GM12892 (cell line): Measurements from ENCODE around the gene THADA.

Experiments used
- POLR2A ChIP-seq: IDR thresholded peaks from 2 replicates; pipeline ENCODE4 v1.6.1; 2011; ENCODE audit warnings: low read depth, low read length, control low read depth
- POLR2AphosphoS5 ChIP-seq: IDR thresholded peaks from 2 replicates; pipeline ENCODE4 v1.6.1; 2011; ENCODE audit warnings: low read depth, low read length, control low read depth
- TAF1 ChIP-seq: IDR thresholded peaks from 2 replicates; pipeline ENCODE4 v1.6.1; 2011; ENCODE audit warnings: low read depth, mild to moderate bottlenecking, control low read depth, low read length, borderline replicate concordance

DNA sequence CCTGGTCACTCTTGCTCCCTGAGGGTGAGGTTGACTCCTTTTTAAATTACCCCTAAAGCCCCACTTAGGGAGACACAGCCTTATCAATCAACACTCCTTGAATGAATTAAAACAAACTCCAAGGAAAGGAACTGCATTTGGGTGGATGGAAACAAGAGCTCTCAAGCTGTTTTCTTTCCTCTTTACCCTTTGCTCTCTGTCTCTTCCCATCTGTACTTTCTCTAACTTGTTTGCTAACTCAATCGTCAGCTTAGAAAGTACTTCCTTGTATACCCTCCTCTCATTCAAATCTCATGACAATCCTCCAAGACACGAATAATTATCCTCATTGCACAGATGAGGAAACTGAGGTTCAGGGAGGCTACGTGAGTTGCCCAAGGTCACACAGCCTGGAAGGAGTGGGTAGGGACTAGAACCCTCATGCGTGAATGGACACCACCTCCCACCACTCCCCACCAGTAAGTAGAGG lies 402.2 kb downstream of the THADA start:
- TF ChIP-seq POLR2AphosphoS5 (no peak), TAF1 (no peak), POLR2A (no peak)
